IPS-11a (cell line): ENCODE results near the gene ACADSB.

Experiments used
- H3K4me3 ChIP-seq: one replicate; pipeline ENCODE4 v1.5.1; 2013; ENCODE audit warnings: low read depth, low read length, control low read depth

ACADSB gene

GRCh38 chr10:123093489-123093888 lies 84.7 kb downstream of the ACADSB start:
- H3K4me3 ChIP-seq = no peak overlapping the region

- H3K4me3 ChIP-seq = no peak overlapping the region
Observed at GRCh38 chr10:123096452-123096851, 87.6 kb downstream of the ACADSB start.

GRCh38 chr10:123097039-123097438 lies 88.2 kb downstream of the ACADSB start:
- no peak overlapping the region for H3K4me3 ChIP-seq

GRCh38 chr10:123100030-123100762 lies 91.4 kb downstream of the ACADSB start:
- no peak overlapping the region for H3K4me3 ChIP-seq

- no peak overlapping the region for H3K4me3 ChIP-seq
Observed at GRCh38 chr10:123101872-123102271, 93.1 kb downstream of the ACADSB start.

GRCh38 chr10:123102673-123103072 lies 93.9 kb downstream of the ACADSB start:
- H3K4me3 ChIP-seq = no peak overlapping the region

GRCh38 chr10:123103944-123104343 lies 95.1 kb downstream of the ACADSB start:
- no peak overlapping the region for H3K4me3 ChIP-seq
